Activated T-helper 1 cell treated with anti-CD3 and anti-CD28 coated beads, Interleukin-2, amount 50 U/mL, for 16 hours (primary cell): ENCODE measurements around the gene DTX3.

ENCODE experiments used
- DNase-seq, 2 donors: peaks; one replicate each; pipeline ENCODE4 v3.0.0-alpha.2; 2020; ENCODE audit warnings: low read depth in 1 of 2, low spot score in 1 of 2

Gene DTX3

GRCh38 chr12:57619434-57620244 is 15.0 kb downstream of the DTX3 start:
- DNase-seq, result no peak

GRCh38 chr12:57620245-57620935 is 15.8 kb downstream of the DTX3 start:
- DNase-seq, result no peak

- DNase-seq, result no peak
Measured at GRCh38 chr12:57620936-57621496, 16.4 kb downstream of the DTX3 start.

- peak in 1 of 2 donors; percentile 37 for DNase-seq
Measured at GRCh38 chr12:57621497-57622292, 17.1 kb downstream of the DTX3 start.

GRCh38 chr12:57622293-57623245 is 17.9 kb downstream of the DTX3 start:
- DNase-seq, result no peak

GRCh38 chr12:57623385-57623784 is 18.8 kb downstream of the DTX3 start:
- no peak for DNase-seq

- DNase-seq, result no peak
Measured at GRCh38 chr12:57623811-57624390, 19.3 kb downstream of the DTX3 start.

GRCh38 chr12:57624441-57625220 is 20.0 kb downstream of the DTX3 start:
- no peak for DNase-seq

GRCh38 chr12:57625261-57626032 is 20.8 kb downstream of the DTX3 start:
- no peak for DNase-seq

GRCh38 chr12:57626111-57626920 is 21.7 kb downstream of the DTX3 start:
- DNase-seq, result no peak

- DNase-seq, result no peak
Measured at GRCh38 chr12:57626921-57627445, 22.4 kb downstream of the DTX3 start.

GRCh38 chr12:57627501-57628279 is 23.1 kb downstream of the DTX3 start:
- no peak for DNase-seq

- no peak for DNase-seq
Measured at GRCh38 chr12:57628280-57629191, 23.9 kb downstream of the DTX3 start.

- DNase-seq, result no peak
Measured at GRCh38 chr12:57629897-57630471, 25.4 kb downstream of the DTX3 start.

GRCh38 chr12:57630891-57631433 is 26.3 kb downstream of the DTX3 start:
- no peak for DNase-seq
